GM21825 (cell line): ENCODE data around the gene TRIM74.
A peak's percentile ranks its signal among the peaks of the same experiment; 100 is the strongest.
"Not testable (repeated sequence)": the region's sequence is repeated elsewhere in the genome, so short reads cannot be mapped to it uniquely, and the experiment has no call there.

Experiments used
- ATAC-seq: cut with Tn5 transposase; IDR thresholded peaks from one replicate; pipeline ENCODE4 v1.9.1; 2021; ENCODE audit warnings: mild to moderate bottlenecking, moderate library complexity; ENCODE audit not compliant: unreplicated experiment

The TRIM74 gene

DNA sequence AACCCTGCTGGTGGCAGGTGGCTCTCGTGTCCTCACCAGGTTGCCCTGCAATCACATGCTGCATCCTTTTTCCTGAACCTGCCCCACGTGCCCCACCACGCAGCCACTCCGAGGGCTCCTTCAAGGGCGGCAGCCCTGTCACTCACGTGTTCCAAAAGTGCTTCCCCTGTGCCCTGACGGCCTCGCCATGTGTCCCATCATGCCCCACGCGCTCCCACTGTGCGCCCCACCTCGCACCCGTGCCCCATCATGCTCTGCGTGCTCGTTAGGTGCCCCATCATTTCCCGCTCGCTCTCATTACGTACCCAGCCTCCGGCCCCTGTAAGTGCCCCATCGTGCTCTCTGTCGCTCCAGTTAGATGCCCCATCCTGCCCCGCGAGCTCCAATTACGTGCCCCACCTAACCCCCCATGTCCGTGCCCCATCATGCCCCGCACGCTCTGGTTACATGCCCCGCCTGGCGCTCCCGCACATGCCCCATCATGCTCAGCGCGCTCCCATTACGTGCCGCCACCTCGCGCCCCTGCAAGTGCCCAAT lies at the start of gene TRIM74:
Gene TRIM74, minus strand, starts transcription at position 487 of the 537 bp plus-strand sequence. CDS start 3,309 bp downstream, outside the sequence.
- not testable (repeated sequence) for ATAC-seq

- ATAC-seq = not testable (repeated sequence)
These were observed 37.2 kb upstream of the TRIM74 start for GRCh38 chr7:73006491-73006890.

GRCh38 chr7:73005693-73006447 lies 36.6 kb upstream of the TRIM74 start:
- ATAC-seq = peak; percentile 84

DNA sequence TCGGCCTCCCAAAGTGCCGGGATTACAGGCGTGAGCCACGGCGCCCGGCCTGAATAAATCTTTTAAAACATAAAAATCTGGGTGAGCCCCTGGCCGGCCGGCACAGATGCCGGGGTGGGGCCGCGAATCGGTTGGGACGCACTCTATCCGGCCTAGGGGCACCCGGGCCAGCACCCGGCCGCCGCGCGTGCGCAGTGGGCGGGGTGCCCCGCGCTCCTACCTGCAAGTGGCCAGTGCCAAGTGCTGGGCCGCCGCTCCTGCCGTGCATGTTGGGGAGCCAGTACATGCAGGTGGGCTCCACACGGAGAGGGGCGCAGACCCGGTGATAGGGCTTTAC lies 36.1 kb upstream of the TRIM74 start:
- peak; percentile 82 for ATAC-seq

GRCh38 chr7:72997887-72998468 lies 28.7 kb upstream of the TRIM74 start:
- not testable (repeated sequence) for ATAC-seq

GRCh38 chr7:72997447-72997846 lies 28.2 kb upstream of the TRIM74 start:
- ATAC-seq = not testable (repeated sequence)

DNA sequence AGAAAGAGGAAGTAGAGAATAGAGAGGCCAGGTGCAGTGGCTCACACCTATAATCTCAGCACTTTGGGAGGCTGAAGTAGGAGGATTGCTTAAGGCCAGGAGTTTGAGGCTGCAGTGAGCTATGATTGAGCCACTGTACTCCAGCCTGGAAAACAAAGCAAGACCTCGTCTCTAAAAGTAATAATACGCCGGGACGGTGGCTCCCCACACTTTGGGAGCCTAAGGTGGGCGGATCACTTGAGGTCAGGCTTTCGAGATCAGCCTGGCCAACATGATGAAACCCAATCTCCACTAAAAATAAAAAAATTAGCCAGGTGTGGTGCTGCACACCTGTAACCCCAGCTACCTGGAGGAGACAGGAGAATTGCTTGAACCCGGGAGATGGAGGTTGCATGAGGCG lies 26.2 kb upstream of the TRIM74 start:
- not testable (repeated sequence) for ATAC-seq

- not testable (repeated sequence) for ATAC-seq
These were observed 21.1 kb upstream of the TRIM74 start for GRCh38 chr7:72990146-72990913.

- ATAC-seq = not testable (repeated sequence)
These were observed 12.8 kb upstream of the TRIM74 start for GRCh38 chr7:72982084-72982483.

DNA sequence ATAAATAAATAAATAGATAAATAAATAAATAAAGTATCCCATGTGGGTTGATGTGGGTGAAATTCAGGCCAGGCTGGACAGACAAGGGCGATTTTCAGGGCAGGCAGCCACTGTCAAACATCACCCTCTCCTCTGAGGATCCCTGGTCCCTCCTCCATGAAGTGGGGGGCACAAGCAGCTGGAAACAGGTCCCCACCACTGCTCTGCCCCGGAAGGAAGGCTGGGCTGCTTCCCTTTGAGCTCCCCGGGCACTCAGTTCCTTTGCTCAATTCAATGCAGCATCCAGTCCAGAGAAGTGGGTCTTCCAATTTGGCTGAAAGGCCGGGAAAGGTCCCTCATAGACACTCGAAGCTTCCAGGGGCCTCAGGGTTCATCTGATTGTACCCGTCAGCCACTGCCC lies 11.1 kb upstream of the TRIM74 start:
- ATAC-seq = not testable (repeated sequence)

GRCh38 chr7:72976434-72976833 lies 7.2 kb upstream of the TRIM74 start:
- ATAC-seq = not testable (repeated sequence)

DNA sequence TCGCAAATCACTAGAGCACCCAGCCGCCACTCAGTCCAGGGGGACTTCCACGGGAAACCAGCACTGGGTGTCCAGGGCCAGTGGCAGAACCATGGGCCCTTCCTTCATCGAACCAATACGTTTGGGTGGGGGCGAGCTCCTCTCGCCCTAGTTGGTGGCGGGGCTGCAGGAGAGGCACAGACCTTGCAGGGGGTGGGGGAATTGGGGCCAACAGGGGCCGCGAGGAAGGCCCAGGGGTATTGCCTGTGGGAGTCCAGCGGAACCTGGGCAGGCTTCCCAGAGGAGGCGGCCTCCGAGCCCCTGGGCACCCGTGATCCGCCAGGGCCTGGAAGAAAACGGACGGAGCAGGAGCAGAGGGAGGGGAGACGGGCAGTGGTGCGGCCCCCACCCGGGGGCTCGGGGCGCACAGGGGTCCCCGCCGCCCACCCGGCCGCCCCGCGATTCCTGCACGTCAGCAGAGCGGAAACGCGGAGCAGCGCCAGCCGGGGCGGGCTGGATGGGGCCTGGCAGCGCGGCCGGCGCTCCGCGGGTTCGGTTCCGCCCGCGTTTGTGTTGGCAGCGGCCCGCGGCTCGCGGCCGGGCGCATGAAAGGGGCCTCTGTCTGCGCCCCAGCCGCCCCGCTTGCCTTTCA lies 6.5 kb upstream of the TRIM74 start:
- ATAC-seq = not testable (repeated sequence)

GRCh38 chr7:72974781-72975180 lies 5.5 kb upstream of the TRIM74 start:
- not testable (repeated sequence) for ATAC-seq

DNA sequence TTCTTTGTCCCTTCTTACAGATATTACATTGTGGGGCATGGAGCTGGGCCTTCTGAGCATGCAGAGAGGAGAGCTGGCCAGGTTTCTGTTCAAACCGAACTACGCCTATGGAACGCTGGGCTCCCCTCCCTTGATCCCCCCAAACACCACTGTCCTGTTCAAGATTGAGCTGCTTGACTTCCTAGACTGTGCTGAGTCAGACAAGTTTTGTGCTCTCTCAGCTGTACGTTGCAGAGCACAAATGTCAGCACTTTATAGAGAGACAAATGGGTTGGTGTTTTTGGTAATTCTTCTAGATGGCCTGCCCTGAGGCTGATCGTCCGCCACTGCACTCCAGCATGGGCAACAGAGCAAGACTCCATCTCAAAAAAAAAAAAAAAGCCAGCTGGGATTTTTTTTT lies 2.2 kb upstream of the TRIM74 start:
- ATAC-seq = not testable (repeated sequence)

DNA sequence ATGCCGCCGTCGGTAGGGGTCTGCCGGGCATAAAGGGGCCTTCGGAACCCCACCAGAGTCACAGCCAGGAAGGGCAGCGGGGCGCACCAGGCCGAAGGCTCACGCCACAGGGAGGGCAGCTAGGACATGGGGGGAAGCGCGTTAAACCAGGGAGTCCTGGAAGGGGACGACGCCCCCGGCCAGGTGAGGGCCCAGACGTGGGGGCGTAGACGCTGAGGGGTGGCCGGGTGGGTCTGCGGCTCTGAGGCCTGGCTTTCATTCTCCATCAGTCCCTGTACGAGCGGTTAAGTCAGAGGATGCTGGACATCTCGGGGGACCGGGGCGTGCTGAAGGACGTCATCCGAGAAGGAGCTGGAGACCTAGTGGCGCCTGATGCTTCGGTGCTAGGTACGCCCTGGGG lies 422 bp upstream of the TRIM74 start:
- ATAC-seq = not testable (repeated sequence)

DNA sequence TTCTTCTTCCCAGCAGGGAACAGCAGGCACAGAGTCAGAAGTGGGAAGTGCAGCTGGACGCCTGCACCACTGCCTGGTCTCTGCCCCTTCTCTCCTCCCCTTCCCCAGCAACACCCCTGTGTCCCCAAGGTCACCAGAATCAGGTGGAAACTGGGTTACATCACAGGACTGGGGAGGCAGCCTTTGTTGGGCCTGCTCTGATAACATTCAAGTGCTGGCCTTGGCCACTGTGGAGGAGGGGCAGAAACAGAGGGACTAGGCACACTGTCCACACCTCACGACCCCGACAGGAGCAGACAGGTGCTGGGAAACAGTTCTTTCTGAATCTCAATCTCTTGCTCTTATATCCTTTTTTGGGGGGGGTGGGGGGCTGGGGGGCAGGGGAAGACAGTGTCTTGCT lies 2.4 kb downstream of the TRIM74 start:
- ATAC-seq = not testable (repeated sequence)

DNA sequence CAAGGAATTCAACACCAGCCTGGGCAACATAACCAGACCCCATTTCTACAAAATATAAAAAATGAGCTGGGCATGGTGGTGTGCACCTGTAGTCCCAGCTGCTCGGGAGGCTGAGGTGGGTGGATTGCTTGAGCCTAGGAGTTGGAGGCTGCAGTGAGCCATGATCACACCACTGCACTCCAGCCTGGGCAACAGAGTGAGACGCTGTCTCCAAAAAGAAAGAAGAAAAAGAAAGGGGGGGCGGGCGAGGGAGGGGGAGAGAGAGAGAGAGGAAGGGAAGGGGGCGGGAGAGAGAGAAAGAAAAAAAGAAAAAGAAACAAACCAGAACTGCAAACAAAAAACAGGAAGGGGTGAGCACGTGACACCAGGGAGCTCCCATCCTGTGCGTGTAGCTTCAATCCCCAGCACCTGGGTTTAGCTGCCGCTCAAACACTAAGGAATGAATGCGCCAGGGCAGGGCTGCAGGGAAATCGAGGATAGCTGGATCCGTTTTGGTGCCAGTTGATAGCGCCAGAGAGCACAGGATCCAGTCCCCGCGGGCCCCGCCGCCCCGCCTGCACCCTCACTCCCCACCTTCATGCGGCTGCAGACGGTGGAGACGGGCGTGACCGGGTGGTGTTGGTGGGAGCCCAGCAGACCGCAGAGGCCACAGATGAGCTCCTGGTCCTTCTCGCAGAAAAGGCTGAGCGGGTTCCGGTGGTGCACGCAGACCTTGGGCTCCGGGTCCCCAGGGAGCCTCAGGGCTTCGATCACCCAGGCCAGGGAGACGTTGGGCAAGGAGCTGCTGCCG lies 3.9 kb downstream of the TRIM74 start:
- ATAC-seq = peak; percentile 62

DNA sequence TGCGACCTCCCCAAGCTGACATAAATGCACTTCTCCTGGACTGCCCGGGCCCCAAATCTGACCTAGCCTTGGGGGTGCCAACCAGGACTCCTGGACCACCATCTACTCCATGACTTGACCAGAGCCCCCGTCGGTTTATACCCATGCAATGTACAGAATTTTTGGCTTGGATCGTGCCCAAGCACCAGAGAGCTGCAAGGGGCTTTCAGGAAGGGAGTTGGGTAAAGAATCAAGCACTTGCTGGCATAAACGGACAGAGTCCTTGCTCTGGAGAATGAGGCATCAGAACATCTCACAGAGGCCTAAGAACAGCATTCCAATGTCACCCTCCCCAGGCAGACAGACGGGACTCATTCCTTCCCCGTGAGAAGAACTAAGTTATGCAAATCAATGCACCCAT lies 6.2 kb downstream of the TRIM74 start:
- ATAC-seq = not testable (repeated sequence)

- not testable (repeated sequence) for ATAC-seq
These were observed 8.0 kb downstream of the TRIM74 start for GRCh38 chr7:72961346-72961650.

DNA sequence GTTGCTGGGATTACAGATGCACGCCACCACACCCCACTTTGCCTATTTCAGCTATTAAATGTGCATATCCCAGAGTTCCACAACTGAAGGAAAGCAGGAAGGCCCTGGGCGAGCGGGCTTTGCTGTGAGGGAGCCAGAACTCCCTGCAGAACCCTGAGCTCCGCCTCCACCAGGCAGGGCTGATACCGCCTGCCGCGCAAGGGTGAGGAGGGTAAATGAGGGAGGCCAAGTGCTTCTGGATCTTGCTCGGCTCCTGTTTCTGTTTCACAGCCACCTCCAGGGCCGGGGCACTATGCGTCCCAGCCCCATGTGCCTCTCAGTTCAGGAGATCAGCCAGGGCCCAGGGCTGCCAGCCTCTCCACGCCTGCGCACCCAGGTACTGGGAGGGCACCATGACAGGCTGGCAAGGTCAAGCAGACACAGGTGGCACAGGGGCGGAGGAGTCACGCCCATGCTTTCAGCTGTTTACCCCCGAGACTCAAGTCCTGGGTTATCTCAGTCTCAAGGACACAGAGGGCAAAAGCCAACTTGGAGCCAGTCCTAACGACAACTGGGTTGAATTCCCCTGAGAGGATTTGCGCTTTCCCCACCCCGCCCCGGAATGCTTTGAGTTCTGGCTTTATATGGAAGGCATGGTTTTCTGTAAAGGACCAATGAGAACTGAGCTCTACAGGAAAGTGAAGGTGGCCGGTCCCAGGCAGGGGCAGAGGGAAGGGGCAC lies 8.5 kb downstream of the TRIM74 start:
- not testable (repeated sequence) for ATAC-seq
